Neural crest cell (in vitro differentiated cells): ENCODE results near the gene MYLK4. TPM values are rescaled to one million over a fixed set of nuclear protein-coding genes. Genes with fewer than 3 reads are reported as not detected.

Experiments
- DNase-seq: peaks from one replicate; pipeline ENCODE4 v3.0.0; 2021; ENCODE audit warnings: low read depth, mixed read lengths, low spot score
- H3K27ac Mint-ChIP-seq: one replicate; pipeline ENCODE4 v1.8.0; 2021; ENCODE audit warnings: mild to moderate bottlenecking, mixed read lengths; ENCODE audit not compliant: unreplicated experiment
- H3K27me3 Mint-ChIP-seq: 2 replicates; pipeline ENCODE4 v1.8.0; 2021; ENCODE audit warnings: low read depth, mild to moderate bottlenecking, mixed read lengths
- H3K36me3 Mint-ChIP-seq: 2 replicates; pipeline ENCODE4 v1.8.0; 2021; ENCODE audit warnings: low read depth, mild to moderate bottlenecking, mixed read lengths
- H3K4me1 Mint-ChIP-seq: 2 replicates; pipeline ENCODE4 v1.8.0; 2021; ENCODE audit warnings: mixed read lengths
- H3K4me3 Mint-ChIP-seq: one replicate; pipeline ENCODE4 v1.8.0; 2021; ENCODE audit warnings: mild to moderate bottlenecking, mixed read lengths
- H3K9me3 Mint-ChIP-seq: 2 replicates; pipeline ENCODE4 v1.8.0; 2021; ENCODE audit warnings: mixed read lengths
- total RNA-seq: library from RNA; stranded (reverse); gene quantifications from 2 replicates; pipeline ENCODE4 v1.2.1, GENCODE V29; 2021
- TF ChIP-seq, protein P1 (sequence below): fragments of 200-600 bp; sonication (generic); conservative IDR thresholded peaks from 2 replicates; pipeline ENCODE4 v1.5.0; 2021; ENCODE audit warnings: antibody characterized with exemption, mild to moderate bottlenecking

MYLK4 gene
- total RNA-seq, 1 donor from 2014 or later: 0.96 TPM

DNA sequence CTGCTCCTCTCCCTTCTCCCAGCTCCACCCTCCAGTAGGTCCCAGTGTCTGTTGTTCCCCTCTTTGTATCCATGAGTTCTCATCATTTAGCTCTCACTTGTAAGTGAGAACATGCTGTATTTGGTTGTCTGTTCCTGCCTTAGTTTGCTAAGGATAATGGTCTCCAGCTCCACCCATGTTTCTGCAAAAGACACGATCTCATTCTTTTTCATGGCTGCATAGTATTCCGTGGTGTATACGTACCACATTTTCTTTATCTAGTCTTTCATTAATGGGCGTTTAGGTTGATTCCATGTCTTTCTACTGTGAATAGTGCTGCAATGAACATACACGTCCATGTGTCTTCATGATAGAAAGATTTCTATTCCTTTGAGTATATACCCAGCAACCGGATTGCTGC lies 136.6 kb downstream of the MYLK4 start:
- H3K9me3 Mint-ChIP-seq: peaks cover 10% of the 10 kb centered on the region
- no peak overlapping the region for H3K4me3 Mint-ChIP-seq
- no peaks in the 10 kb centered on the region for H3K27me3 Mint-ChIP-seq
- TF ChIP-seq, protein P1, sequence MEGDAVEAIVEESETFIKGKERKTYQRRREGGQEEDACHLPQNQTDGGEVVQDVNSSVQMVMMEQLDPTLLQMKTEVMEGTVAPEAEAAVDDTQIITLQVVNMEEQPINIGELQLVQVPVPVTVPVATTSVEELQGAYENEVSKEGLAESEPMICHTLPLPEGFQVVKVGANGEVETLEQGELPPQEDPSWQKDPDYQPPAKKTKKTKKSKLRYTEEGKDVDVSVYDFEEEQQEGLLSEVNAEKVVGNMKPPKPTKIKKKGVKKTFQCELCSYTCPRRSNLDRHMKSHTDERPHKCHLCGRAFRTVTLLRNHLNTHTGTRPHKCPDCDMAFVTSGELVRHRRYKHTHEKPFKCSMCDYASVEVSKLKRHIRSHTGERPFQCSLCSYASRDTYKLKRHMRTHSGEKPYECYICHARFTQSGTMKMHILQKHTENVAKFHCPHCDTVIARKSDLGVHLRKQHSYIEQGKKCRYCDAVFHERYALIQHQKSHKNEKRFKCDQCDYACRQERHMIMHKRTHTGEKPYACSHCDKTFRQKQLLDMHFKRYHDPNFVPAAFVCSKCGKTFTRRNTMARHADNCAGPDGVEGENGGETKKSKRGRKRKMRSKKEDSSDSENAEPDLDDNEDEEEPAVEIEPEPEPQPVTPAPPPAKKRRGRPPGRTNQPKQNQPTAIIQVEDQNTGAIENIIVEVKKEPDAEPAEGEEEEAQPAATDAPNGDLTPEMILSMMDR: no peak
- peaks cover 2% of the 10 kb centered on the region for H3K36me3 Mint-ChIP-seq
- no peak for DNase-seq
- no peak overlapping the region for H3K27ac Mint-ChIP-seq
- no peaks in the 10 kb centered on the region for H3K4me1 Mint-ChIP-seq

Other genes with a start within 250 kb of the MYLK4 start
- 44.5 and 46.2 TPM in 2 replicates for gene WRNIP1, start 14.5 kb upstream of the MYLK4 start, total RNA-seq
- 7.2 and 8.2 TPM in 2 replicates for gene SERPINB1, start 90.9 kb upstream of the MYLK4 start, total RNA-seq
- gene SERPINB9, start 152.4 kb upstream of the MYLK4 start, total RNA-seq: 9.2 and 9.4 TPM in 2 replicates
- 20.1 and 21.3 TPM in 2 replicates for gene SERPINB6, start 220.6 kb upstream of the MYLK4 start, total RNA-seq
- gene NQO2, start 249.0 kb upstream of the MYLK4 start, total RNA-seq: 21.4 and 21.5 TPM in 2 replicates